ENCODE measurements around the gene TRAF1. TPM values are rescaled to one million over a fixed set of nuclear protein-coding genes. Genes with fewer than 3 reads are reported as not detected.

The TRAF1 gene
- total and polyA plus RNA-seq, 5 experiments from 2014 or later = 3.7 to 126 (median 7.0) TPM

DNA sequence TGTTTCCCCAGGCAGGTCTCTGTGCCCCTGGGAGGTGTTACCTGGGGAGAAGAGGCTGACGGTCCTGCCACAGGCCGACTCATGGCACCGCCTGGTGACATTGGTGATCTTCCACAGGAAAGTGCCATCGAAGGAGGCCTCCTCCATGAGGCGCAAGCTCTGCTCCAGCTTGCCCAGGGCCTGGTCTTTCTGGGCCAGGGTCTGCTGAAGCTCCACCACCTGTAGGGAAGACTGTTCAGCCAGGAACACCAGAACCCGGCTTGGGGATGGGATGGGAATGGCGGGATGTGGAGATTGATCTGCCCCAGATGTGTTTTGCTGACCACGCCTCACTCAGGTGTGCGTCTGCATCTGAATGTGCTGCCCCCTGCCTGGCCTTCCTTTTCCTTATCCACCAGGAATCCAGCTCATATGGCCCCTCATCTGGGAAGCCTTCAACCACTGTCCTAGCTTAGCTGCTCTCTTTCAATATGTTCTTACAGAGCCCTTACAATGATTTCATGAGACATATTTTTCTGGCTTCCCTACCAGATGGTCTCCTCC lies 15.2 kb downstream of the TRAF1 start:
- Mint-ChIP-seq H3K4me3 (peak overlapping the region in 4 of 10 donors; percentile 26 to 39 (median 31)), H3K36me3 (peaks cover 6 to 91% (median 54%) of the 10 kb centered on the region in 3 donors), H3K27me3 (no peaks in the 10 kb centered on the region)

DNA sequence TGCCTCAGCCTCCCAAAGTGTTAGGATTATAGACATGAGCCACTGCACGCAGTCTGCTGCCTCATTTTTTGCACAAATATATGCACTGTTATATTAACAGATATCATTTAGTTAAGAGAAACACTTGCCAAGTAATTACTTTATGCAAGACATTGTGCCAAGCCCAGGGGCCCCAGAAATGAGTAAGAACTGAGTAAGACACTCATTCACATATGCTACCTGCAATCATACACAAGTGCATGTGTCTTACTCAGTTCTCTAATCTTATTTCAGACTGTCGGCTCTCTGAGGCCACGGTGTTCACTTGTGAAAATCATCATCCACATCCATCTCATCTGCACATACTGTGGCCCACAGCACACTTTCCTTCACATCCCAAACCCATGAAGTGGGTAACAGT lies 16.0 kb downstream of the TRAF1 start:
- DNase-seq = no peak
- H3K27ac Mint-ChIP-seq = peak overlapping the region; percentile 72 to 92 (median 85)
- H3K27me3 Mint-ChIP-seq = no peaks in the 10 kb centered on the region
- POLR2A ChIA-PET = interaction anchor here (0.8 to 45.2 kb wide), 4 partner anchors 6 to 68 kb away, joined by 3 to 1842 read pairs (median 924); partner anchors contain the start of genes PHF19, PSMD5 and TRAF1
- H3K4me3 Mint-ChIP-seq = peak overlapping the region in 6 of 10 donors; percentile 10 to 57 (median 36)
- H3K4me1 Mint-ChIP-seq = peaks cover 33 to 87% (median 84%) of the 10 kb centered on the region in 4 donors
- no peaks in the 10 kb centered on the region for H3K9me3 Mint-ChIP-seq
- peaks cover 6 to 95% (median 54%) of the 10 kb centered on the region in 3 donors for H3K36me3 Mint-ChIP-seq
- ATAC-seq = no peak

More for the DNA sequence above, 15.2 kb downstream of the TRAF1 start:
- DNase-seq (no peak), ATAC-seq (no peak)
- no peaks in the 10 kb centered on the region for H3K9me3 Mint-ChIP-seq
- peaks cover 30 to 86% (median 83%) of the 10 kb centered on the region in 4 donors for H3K4me1 Mint-ChIP-seq
- peak overlapping the region; percentile 37 to 87 (median 72) for H3K27ac Mint-ChIP-seq
- POLR2A ChIA-PET = interaction anchor here (37.3 to 45.2 kb wide), 2 partner anchors 7 to 13 kb away, joined by 1842 read pairs; partner anchors contain the start of gene TRAF1

DNA sequence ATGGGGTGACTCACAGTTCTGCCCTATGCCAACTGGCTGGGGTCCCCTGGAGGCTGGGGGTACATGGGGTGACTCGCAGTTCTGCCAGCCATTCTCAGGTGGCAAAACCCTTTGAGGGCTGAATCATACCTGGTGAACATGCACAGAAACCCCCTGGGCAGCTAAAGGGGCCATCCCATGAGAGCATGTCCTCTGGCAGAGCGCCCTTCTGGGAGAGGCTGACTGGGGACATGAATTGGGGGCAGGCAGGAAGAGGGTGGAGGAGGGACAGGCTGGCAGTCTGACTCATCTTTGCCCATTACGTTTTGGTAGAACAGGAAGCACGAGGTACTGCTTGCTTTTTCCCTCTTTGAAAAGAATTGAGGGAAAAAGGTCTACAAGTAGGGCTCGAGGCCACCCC lies 16.7 kb downstream of the TRAF1 start:
- Mint-ChIP-seq H3K4me3 (peak overlapping the region in 9 of 10 donors; percentile 18 to 67 (median 48)), H3K9me3 (no peaks in the 10 kb centered on the region), H3K27ac (peak overlapping the region; percentile 72 to 92 (median 85)), H3K4me1 (peaks cover 34 to 87% (median 86%) of the 10 kb centered on the region in 4 donors), H3K27me3 (no peaks in the 10 kb centered on the region), H3K36me3 (peaks cover 6 to 93% (median 54%) of the 10 kb centered on the region in 3 donors)
- DNase-seq = peak in 4 of 10 donors; percentile 42 to 78 (median 54)
- POLR2A ChIA-PET = interaction anchor here (0.8 to 45.2 kb wide), 4 partner anchors 5 to 67 kb away, joined by 3 to 1842 read pairs (median 924); partner anchors contain the start of genes PHF19, PSMD5 and TRAF1
- peak; percentile 42 to 65 for ATAC-seq

DNA sequence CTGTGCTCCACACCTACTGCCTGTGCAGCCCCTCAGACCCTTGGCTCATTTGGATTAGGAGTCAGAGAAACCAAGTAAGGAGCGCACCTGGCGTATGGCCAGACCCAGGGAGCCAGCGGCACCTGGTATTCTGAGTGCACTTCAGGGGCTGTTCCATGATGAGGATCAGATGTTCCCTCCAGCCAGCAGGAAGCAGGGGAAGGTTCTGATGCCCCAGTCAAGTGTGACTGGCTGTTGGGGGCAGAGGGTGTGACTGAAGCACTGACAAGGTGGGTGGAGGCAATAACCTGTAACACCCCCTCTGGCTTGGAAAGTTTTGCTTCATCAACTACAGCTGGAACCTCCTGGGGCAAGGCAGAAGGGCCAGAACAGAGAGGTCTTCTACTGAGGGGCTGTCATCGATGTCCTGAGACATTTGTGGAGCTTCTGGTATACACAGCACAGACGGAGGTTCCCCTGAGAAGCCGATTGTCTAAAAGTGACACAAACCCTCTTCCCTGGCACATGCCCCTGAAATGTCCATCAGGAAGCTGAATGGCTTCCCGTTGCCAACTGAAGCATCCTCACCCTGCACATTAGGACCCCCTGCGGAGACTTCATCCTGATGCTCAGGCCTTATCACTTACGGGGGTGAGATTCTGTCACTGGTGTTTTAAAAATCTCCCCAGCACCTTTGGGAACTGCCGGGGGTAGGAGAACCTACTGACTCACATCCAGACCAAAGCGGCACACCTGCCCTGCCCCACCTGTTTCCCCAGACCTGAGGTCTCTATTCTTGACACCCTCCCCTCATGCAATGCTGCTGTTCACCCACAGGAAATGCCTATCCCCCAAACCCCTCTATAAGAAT lies 21.1 kb downstream of the TRAF1 start:
- Mint-ChIP-seq H3K36me3 (peaks cover 0 to 60% (median 26%) of the 10 kb centered on the region in 3 donors), H3K27ac (peak overlapping the region; percentile 92 to 100 (median 98)), H3K9me3 (no peaks in the 10 kb centered on the region), H3K4me1 (peaks cover 34 to 92% (median 90%) of the 10 kb centered on the region in 4 donors), H3K4me3 (peak overlapping the region; percentile 43 to 82 (median 66)), H3K27me3 (no peaks in the 10 kb centered on the region)
- DNase-seq = peak in 4 of 10 donors; percentile 49 to 75 (median 54)
- POLR2A ChIA-PET = interaction anchor here (1.1 to 45.2 kb wide), 9 partner anchors 8 to 59 kb away, joined by 3 to 1842 read pairs (median 23); partner anchors contain the start of genes PHF19 and TRAF1
- ATAC-seq = peak; percentile 31 to 38

DNA sequence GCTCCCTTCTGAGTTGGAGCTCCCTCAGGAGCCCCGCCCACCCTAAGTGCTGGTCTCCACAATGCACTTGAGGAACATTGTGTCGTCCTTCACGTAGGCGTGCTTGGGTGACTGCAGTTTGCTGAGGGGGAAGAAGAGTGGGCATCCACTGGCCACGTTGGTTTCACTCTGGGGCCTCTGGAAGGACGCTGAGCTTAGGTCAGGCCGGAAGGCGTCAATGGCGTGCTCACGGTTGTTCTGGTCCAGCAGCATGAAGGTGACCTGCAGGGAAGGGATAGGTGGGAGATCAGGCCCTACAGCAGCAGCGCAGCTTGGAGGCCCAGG lies 21.7 kb downstream of the TRAF1 start:
- DNase-seq (no peak), ATAC-seq (no peak)
- POLR2A ChIA-PET = interaction anchor here (1.1 to 45.2 kb wide), 9 partner anchors 7 to 58 kb away, joined by 3 to 1842 read pairs (median 23); partner anchors contain the start of genes PHF19 and TRAF1
- peak overlapping the region in 9 of 10 donors; percentile 12 to 82 (median 65) for H3K4me3 Mint-ChIP-seq
- H3K9me3 Mint-ChIP-seq = no peaks in the 10 kb centered on the region
- no peaks in the 10 kb centered on the region for H3K27me3 Mint-ChIP-seq
- peak overlapping the region; percentile 92 to 100 (median 98) for H3K27ac Mint-ChIP-seq
- H3K36me3 Mint-ChIP-seq = peaks cover 0 to 54% (median 21%) of the 10 kb centered on the region in 3 donors
- H3K4me1 Mint-ChIP-seq = peaks cover 37 to 92% (median 89%) of the 10 kb centered on the region in 4 donors

DNA sequence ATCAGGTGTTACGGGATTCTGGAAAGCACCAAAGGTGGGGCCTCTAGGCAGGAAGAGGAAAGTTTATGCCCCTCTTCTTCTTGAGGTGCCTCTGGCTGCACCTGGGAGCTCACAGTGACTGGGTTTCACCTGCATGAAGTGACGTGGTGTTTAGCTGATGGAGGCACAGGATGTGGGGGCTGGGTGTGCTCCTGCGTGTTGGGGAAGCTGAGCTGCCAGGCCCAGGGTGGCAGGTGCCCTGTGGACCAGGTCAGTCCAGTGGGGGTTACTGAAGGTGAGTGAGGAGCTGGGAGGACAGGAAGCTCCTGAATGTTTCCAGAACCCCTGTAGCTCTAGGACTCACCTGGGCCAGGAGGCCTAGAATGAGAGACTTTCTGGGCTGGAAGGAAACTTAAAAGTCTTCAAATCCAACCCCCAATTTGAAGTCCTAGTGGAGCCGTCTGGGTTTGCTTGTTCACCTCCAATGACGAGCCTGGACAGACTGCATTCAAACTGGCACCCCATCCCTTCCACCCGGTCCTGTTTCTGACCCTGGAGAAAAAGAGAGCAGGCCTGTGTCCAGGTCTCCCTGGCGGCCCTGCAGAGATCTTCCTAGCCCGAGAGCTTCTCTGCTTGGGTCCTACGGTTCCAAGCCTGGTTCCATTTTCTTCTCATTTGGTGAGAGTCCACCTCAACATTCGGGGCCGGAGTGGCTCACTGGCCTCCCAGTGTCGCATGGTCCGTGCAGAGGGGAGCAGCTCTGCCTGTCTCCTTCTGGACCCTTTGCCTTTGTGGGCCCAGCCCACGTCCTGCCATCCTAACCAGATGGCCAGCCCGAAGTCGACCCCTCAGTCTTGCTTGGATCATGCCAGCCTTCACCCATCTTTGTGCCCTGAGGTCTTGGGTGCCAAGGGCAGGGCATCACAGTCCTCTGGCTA lies 22.3 kb downstream of the TRAF1 start:
- no peaks in the 10 kb centered on the region for H3K9me3 Mint-ChIP-seq
- peaks cover 37 to 91% (median 86%) of the 10 kb centered on the region in 4 donors for H3K4me1 Mint-ChIP-seq
- POLR2A ChIA-PET = interaction anchor here (1.7 to 45.2 kb wide), 8 partner anchors 9 to 58 kb away, joined by 6 to 1842 read pairs (median 30); partner anchors contain the start of genes PHF19 and TRAF1
- peak overlapping the region; percentile 40 to 82 (median 66) for H3K4me3 Mint-ChIP-seq
- peak overlapping the region; percentile 92 to 100 (median 98) for H3K27ac Mint-ChIP-seq
- no peaks in the 10 kb centered on the region for H3K27me3 Mint-ChIP-seq
- H3K36me3 Mint-ChIP-seq = peaks cover 0 to 48% (median 17%) of the 10 kb centered on the region in 3 donors
- DNase-seq = peak; percentile 53 to 86 (median 76)
- peak; percentile 70 to 91 for ATAC-seq

DNA sequence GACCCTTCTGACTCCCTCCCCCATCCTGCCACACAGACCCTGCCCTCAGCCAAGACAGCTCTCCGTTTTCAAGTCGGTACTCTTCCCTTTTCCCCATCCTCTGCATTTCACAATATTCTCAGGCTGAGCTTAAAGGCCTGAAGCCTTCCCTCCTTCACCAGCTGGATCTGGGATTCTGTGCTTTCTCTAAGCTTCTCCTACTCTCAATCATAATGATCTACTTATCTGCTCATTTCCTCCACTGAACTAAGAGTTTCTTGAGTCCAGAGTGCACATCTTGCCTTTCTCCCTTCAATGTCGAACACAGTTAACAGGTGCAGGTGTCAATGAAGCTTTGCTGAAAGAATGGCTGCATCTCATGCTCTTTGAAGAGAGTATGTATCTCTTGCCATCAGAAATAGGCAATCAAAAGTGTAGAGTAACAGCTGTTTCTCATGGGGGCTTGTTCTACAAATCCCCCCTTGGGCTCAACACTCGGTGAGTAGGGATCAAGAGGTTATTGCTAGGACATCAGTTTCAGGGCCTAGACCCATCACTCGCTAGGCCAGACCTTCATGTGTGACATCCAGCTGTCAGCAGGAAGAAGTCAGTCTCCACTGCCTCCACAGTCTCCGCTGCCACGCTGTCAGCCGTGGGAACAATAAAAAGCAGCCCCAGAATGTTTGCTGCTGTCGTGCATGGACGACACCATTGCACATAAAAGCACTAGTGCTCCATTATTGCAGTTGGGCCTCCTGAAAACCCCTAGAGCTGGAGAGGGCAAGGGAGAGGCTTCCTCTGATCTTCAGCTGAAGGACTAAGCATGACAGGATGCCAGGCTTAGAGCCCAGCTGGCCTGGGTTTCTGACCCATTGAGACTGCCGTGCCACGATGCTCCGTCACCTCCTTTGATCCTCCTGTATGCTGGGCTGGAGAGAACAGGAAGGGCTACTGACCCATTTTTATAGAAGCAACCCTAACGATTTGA lies 23.7 kb downstream of the TRAF1 start:
- H3K36me3 Mint-ChIP-seq = peaks cover 0 to 34% (median 11%) of the 10 kb centered on the region in 3 donors
- no peaks in the 10 kb centered on the region for H3K9me3 Mint-ChIP-seq
- POLR2A ChIA-PET = interaction anchor here (3.1 to 45.2 kb wide), 7 partner anchors 7 to 33 kb away, joined by 17 to 1842 read pairs (median 36); partner anchors contain the start of genes PHF19 and TRAF1
- ATAC-seq (peak in 1 of 2 donors; percentile 9), DNase-seq (no peak)
- H3K27ac Mint-ChIP-seq = peak overlapping the region; percentile 92 to 100 (median 98)
- no peaks in the 10 kb centered on the region for H3K27me3 Mint-ChIP-seq
- peak overlapping the region in 9 of 10 donors; percentile 55 to 70 (median 65) for H3K4me3 Mint-ChIP-seq
- H3K4me1 Mint-ChIP-seq = peaks cover 34 to 93% (median 84%) of the 10 kb centered on the region in 4 donors

DNA sequence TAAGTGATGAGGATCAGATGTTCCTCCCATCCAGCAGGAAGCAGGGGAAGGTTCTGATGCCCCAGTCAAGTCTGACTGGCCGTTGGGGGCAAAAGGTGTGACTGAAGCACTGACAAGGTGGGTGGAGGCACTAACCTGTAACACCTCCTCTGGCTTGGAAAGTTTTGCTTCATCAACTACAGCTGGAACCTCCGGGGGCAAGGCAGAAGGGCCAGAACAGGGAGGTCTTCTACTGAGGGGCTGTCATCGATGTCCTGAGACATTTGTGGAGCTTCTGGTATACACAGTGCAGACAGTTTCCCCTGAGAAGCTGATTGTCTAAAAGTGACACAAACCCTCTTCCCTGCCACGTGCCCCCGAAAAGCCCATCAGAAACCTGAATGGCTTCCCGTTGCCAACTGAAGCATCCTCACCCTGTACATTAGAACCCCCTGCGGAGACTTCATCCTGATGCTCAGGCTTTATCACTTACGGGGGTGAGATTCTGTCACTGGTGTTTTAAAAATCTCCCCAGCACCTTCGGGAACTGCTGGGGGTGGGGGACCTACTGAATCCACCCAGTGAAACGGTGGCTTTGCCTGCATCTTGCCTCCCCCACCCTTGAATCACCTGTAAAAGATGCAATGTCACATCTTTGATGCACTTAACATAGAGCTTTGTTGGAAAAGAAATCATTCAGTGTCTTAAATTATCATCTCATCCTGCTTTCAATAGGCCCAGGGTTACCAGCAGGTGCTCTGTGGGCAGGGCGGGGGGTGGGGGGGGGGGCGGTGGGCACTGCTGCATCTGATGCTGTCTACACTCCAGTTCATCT lies 24.6 kb downstream of the TRAF1 start:
- Mint-ChIP-seq H3K9me3 (no peaks in the 10 kb centered on the region), H3K27me3 (no peaks in the 10 kb centered on the region), H3K36me3 (peaks cover 0 to 26% (median 4%) of the 10 kb centered on the region in 3 donors), H3K4me1 (peaks cover 36 to 91% (median 81%) of the 10 kb centered on the region in 4 donors), H3K4me3 (peak overlapping the region in 7 of 10 donors; percentile 16 to 66 (median 60)), H3K27ac (peak overlapping the region; percentile 92 to 100 (median 98))
- DNase-seq (no peak), ATAC-seq (no peak)
- POLR2A ChIA-PET = interaction anchor here (1.2 to 45.2 kb wide), 7 partner anchors 12 to 33 kb away, joined by 3 to 1842 read pairs (median 36); partner anchors contain the start of genes PHF19 and TRAF1

DNA sequence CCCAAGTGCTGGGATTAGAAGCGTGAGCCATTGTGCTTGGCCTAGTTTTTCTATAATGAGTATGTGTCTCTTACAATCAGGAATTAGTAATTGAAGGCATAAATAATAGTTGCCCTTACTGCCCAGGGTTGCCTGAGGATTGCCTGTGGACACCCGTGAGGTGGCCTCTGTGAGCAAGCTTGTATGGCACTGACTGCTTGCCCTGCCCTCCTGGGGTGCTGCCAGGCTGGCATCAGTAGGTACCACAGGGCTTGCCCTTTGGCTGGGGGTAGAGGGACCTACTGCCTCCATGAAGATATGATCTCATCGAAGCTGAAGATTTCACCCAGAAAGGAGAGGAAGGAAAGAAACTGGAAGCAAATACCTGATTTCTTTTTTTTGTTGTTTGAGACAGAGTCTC lies 25.8 kb downstream of the TRAF1 start:
- Mint-ChIP-seq H3K36me3 (peaks cover 0 to 14% (median 0%) of the 10 kb centered on the region in 3 donors), H3K27me3 (no peaks in the 10 kb centered on the region), H3K27ac (peak overlapping the region; percentile 92 to 100 (median 98)), H3K9me3 (no peaks in the 10 kb centered on the region), H3K4me1 (peaks cover 32 to 89% (median 77%) of the 10 kb centered on the region in 4 donors), H3K4me3 (peak overlapping the region in 6 of 10 donors; percentile 22 to 69 (median 42))
- DNase-seq (no peak), ATAC-seq (no peak)
- POLR2A ChIA-PET = interaction anchor here (1.2 to 45.2 kb wide), 6 partner anchors 11 to 31 kb away, joined by 3 to 1842 read pairs (median 69); partner anchors contain the start of genes PHF19 and TRAF1
